CD4-positive, alpha-beta T cell (primary cell): ENCODE data around the gene ASXL1. TPM values are rescaled to one million over a fixed set of nuclear protein-coding genes. Genes with fewer than 3 reads are reported as not detected.

Source experiments
- ATAC-seq: fragments of 200-7000 bp; cut with Tn5 transposase; one replicate; pipeline ENCODE4 v1.10.0; 2022; ENCODE audit warnings: mild to moderate bottlenecking; ENCODE audit not compliant: poor library complexity
- CTCF ChIA-PET: fragments of 350-600 bp; sonication (Branson Sonifier 250); formaldehyde crosslinking; loops from one replicate; lab custom pipeline; 2021; ENCODE audit warnings: antibody characterized with exemption, inconsistent platforms; lab: Charles Lee
- POLR2A ChIA-PET: fragments of 350-600 bp; sonication (Branson Sonifier 250); formaldehyde crosslinking; loops from one replicate; lab custom pipeline; 2021; ENCODE audit warnings: antibody characterized with exemption, inconsistent platforms; lab: Charles Lee
- DNase-seq, 14 experiments: peaks; one replicate each; pipeline ENCODE4 v3.0.0-alpha.2; 2013 to 2020; ENCODE audit warnings: mixed read lengths in 2 of 14
- H3K27ac ChIP-seq, 2 donors: one replicate each; pipeline versions ENCODE4 v1.5.1 to v1.7.0; 2013; ENCODE audit warnings: low read length in 2 of 2, low read depth in 1 of 2, mild to moderate bottlenecking in 1 of 2
- H3K27me3 ChIP-seq, 2 experiments: 1 replicate in 1 of 2; 2 replicates in 1 of 2; pipeline versions ENCODE4 v1.6.1 to v1.7.0; 2013; ENCODE audit warnings: low read length in 2 of 2, control low read depth in 1 of 2, mild to moderate bottlenecking in 1 of 2, moderate library complexity in 1 of 2; ENCODE audit not compliant: insufficient read depth in 2 of 2, control insufficient read depth in 1 of 2
- H3K36me3 ChIP-seq: one replicate; pipeline ENCODE4 v1.6.1; 2013; ENCODE audit warnings: low read length, control low read depth; ENCODE audit not compliant: insufficient read depth
- H3K4me1 ChIP-seq: one replicate; pipeline ENCODE4 v1.6.1; 2013; ENCODE audit warnings: low read length, control low read depth; ENCODE audit not compliant: insufficient read depth
- H3K4me3 ChIP-seq: one replicate; pipeline ENCODE4 v1.5.1; 2013; ENCODE audit warnings: mild to moderate bottlenecking, low read length, moderate library complexity
- H3K9me3 ChIP-seq, 2 experiments: 1 replicate in 1 of 2; 2 replicates in 1 of 2; pipeline versions ENCODE4 v1.6.1 to v1.7.0; 2013; ENCODE audit warnings: low read length in 2 of 2, mild to moderate bottlenecking in 2 of 2, control low read depth in 1 of 2, moderate library complexity in 1 of 2; ENCODE audit not compliant: control insufficient read depth in 1 of 2, insufficient read depth in 1 of 2
- H3K27ac Mint-ChIP-seq: one replicate; pipeline ENCODE4 v1.8.0; 2020; ENCODE audit warnings: mixed read lengths
- H3K27me3 Mint-ChIP-seq: one replicate; pipeline ENCODE4 v1.8.0; 2021; ENCODE audit warnings: mixed read lengths
- H3K36me3 Mint-ChIP-seq: one replicate; pipeline ENCODE4 v1.8.0; 2021; ENCODE audit warnings: low read depth, mixed read lengths
- H3K4me1 Mint-ChIP-seq: one replicate; pipeline ENCODE4 v1.8.0; 2021; ENCODE audit warnings: low read depth, mixed read lengths
- H3K4me3 Mint-ChIP-seq: one replicate; pipeline ENCODE4 v1.8.0; 2020; ENCODE audit warnings: mild to moderate bottlenecking, mixed read lengths
- H3K9me3 Mint-ChIP-seq: one replicate; pipeline ENCODE4 v1.8.0; 2020; ENCODE audit warnings: mixed read lengths
- intact Hi-C, 2 experiments: fragments of 100-400 bp; cut with DNase I in 1 of 2; cut with micrococcal nuclease in 1 of 2; formaldehyde crosslinking; loops; one replicate each; pipeline versions ENCODE4 v1.15.1 to v1.9.0; 2023 to 2025; cut with DNase I, micrococcal nuclease
- total RNA-seq, 174 experiments: library from RNA in 2 of 174; stranded (reverse) in 2 of 174; gene quantifications; one replicate each; pipeline ENCODE4 v1.2.3 and lab custom pipeline; 2021 to 2026
- TF ChIP-seq, protein P1 (sequence below): fragments of 200-600 bp; IDR thresholded peaks from one replicate; pipeline ENCODE4 v1.8.0; 2022; ENCODE audit warnings: antibody characterized with exemption, mild to moderate bottlenecking

Gene ASXL1
- total RNA-seq, 2 experiments from 2014 or later, result 213 to 222 TPM

DNA sequence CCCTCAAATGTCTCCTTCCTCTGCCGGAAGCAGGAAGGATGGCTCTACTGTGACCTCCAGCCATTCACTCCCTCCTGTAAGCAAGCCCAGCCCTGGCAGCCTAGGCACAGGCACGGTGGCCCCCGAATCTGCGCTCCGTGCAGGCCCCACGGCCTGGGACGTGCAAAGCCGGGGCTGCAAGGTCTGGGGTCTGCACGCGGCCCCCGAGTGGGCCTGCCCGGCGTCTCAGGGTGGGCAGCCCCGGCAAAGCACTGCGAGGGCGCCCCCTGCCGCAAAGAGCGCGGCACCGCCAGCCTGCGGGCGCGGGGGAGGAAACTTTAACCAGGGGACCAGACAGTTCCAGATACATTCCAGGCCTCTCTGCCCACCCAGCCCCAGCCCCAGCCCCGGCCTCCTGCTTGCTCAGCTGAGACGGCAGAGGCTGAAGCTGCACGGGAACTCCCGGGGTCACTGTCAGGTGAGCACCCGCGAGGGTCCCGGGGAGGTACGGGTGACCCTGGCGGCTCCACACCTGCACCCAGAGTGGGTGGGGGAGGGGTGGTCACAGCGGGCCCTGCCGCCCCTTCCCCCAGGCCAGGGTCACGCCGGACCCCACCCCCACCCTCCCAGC lies 98.8 kb downstream of the ASXL1 start:
- intact Hi-C loops, result no loop called here
- no peaks in the 10 kb centered on the region for H3K9me3 Mint-ChIP-seq
- POLR2A ChIA-PET, result no interaction called here
- no peak overlapping the region for H3K27ac Mint-ChIP-seq
- peaks cover 56% of the 10 kb centered on the region for H3K36me3 Mint-ChIP-seq
- H3K4me3 Mint-ChIP-seq, result no peak overlapping the region
- H3K4me1 Mint-ChIP-seq, result no peaks in the 10 kb centered on the region
- Histone ChIP-seq H3K36me3 (peaks cover 63% of the 10 kb centered on the region), H3K27me3 (no peaks in the 10 kb centered on the region), H3K9me3 (no peaks in the 10 kb centered on the region), H3K27ac (no peak overlapping the region), H3K4me3 (no peak overlapping the region), H3K4me1 (peaks cover 6% of the 10 kb centered on the region)
- TF ChIP-seq, protein P1, sequence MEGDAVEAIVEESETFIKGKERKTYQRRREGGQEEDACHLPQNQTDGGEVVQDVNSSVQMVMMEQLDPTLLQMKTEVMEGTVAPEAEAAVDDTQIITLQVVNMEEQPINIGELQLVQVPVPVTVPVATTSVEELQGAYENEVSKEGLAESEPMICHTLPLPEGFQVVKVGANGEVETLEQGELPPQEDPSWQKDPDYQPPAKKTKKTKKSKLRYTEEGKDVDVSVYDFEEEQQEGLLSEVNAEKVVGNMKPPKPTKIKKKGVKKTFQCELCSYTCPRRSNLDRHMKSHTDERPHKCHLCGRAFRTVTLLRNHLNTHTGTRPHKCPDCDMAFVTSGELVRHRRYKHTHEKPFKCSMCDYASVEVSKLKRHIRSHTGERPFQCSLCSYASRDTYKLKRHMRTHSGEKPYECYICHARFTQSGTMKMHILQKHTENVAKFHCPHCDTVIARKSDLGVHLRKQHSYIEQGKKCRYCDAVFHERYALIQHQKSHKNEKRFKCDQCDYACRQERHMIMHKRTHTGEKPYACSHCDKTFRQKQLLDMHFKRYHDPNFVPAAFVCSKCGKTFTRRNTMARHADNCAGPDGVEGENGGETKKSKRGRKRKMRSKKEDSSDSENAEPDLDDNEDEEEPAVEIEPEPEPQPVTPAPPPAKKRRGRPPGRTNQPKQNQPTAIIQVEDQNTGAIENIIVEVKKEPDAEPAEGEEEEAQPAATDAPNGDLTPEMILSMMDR, result peak; percentile 28
- CTCF ChIA-PET, result no interaction called here
- DNase-seq (peak in 2 of 14 experiments; percentile 13 to 32), ATAC-seq (no peak)
- H3K27me3 Mint-ChIP-seq, result no peaks in the 10 kb centered on the region

DNA sequence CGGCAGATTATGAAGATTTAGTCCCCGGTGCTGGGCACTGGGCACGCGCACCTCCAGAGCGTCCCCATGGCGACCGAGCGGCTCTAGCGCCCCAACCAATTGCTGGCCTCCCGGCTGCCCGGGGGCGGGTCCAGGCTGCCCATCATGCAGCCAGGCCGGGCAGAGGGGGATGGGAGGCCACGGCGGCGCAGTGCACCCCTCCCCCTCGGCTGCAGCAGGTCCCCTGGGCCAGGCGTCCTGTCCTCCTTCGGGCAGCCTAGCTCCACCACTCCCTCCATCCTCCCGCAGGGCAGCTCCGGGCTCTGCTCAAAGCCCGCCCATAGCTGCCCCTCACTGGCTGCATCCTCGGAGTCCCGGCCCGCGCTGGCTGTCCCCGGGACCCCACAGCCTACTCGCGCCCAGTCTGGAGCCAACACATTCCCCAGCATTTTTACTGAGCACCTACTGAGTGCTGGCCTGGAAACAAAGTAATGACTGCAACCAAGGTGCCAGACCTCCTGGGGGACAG lies 99.4 kb downstream of the ASXL1 start:
- TF ChIP-seq, protein P1, result no peak
- Histone ChIP-seq H3K9me3 (no peaks in the 10 kb centered on the region), H3K4me1 (peaks cover 6% of the 10 kb centered on the region), H3K27ac (peak overlapping the region in 1 of 2 donors; percentile 36), H3K4me3 (no peak overlapping the region), H3K36me3 (peaks cover 62% of the 10 kb centered on the region), H3K27me3 (no peaks in the 10 kb centered on the region)
- ChIA-PET CTCF (no interaction called here), POLR2A (no interaction called here)
- H3K27ac Mint-ChIP-seq, result peak overlapping the region; percentile 79
- peaks cover 55% of the 10 kb centered on the region for H3K36me3 Mint-ChIP-seq
- ATAC-seq (no peak), DNase-seq (no peak)
- no peaks in the 10 kb centered on the region for H3K4me1 Mint-ChIP-seq
- no peaks in the 10 kb centered on the region for H3K27me3 Mint-ChIP-seq
- no peaks in the 10 kb centered on the region for H3K9me3 Mint-ChIP-seq
- intact Hi-C loops, result no loop called here
- H3K4me3 Mint-ChIP-seq, result no peak overlapping the region

DNA sequence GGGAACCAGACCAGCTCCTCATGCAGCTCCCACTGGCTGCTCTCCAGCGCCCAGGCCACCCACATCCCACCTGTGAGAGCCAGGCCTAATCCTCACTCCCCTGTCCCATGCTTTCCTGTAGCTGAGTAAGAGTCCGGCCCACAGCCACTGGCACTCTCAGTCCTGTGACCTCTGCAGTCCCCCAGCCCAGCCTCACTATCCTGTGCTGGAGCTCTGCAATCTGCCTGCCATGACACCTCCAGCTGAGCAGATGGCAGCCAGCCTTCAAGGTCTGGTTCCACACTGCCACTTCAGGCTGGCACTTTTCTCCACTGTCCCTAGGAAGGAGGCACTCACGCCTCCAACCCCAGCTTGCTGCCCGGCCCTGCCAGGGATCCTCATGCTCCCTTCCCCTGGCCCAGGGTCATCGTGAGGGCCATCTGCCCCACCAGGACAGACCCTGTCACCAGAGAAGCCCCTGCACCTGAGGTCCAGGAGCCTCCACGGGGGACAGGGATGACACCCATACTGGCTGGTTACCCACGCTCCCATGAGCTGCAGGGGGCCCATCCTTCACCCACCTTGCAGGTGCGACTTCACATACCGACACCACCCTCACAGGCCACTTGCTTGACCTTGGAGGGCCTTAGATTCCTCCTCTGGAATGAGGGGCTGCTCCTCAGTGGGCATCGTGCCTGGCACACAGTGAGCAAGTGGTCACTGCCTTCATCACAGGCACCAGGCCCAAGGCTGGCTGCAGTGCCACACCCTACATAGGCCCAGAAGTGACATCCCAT lies 100.1 kb downstream of the ASXL1 start:
- Mint-ChIP-seq H3K27me3 (no peaks in the 10 kb centered on the region), H3K4me1 (no peaks in the 10 kb centered on the region), H3K4me3 (no peak overlapping the region), H3K36me3 (peaks cover 52% of the 10 kb centered on the region), H3K9me3 (no peaks in the 10 kb centered on the region), H3K27ac (peak overlapping the region; percentile 79)
- DNase-seq (no peak), ATAC-seq (no peak)
- Histone ChIP-seq H3K27me3 (no peaks in the 10 kb centered on the region), H3K4me3 (no peak overlapping the region), H3K9me3 (no peaks in the 10 kb centered on the region), H3K4me1 (peaks cover 6% of the 10 kb centered on the region), H3K36me3 (peaks cover 61% of the 10 kb centered on the region), H3K27ac (peak overlapping the region in 1 of 2 donors; percentile 36)
- ChIA-PET POLR2A (no interaction called here), CTCF (no interaction called here)
- TF ChIP-seq, protein P1, result no peak
- intact Hi-C loops, result no loop called here
